NOMO-1 (cell line): ENCODE results near the gene RALY.

Source experiments
- DNase-seq, 2 experiments: peaks; one replicate each; lab custom pipeline; 2025; ENCODE audit not compliant: unreplicated experiment in 2 of 2; lab: John Stamatoyannopoulos, UW

RALY gene

DNA sequence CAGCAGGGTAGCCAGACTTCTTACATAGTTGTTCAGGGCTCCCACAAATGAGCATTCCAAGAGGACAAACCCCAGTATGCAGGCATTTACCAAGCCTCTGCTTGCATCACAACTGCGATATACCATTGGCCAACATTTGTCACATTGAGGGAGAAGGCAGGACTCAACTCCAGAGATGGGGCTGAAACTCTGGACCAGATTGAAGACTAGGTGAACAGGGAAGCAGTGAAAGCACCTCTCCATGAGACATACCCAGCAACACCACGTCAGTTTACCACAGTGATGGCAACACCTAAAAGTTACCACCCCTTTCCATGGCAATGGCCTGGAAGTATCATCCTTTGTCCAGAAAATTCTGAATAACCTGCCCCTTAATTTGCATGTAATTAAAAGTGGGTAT, 7.9 kb upstream of the RALY start:
- DNase-seq, result no peak

DNA sequence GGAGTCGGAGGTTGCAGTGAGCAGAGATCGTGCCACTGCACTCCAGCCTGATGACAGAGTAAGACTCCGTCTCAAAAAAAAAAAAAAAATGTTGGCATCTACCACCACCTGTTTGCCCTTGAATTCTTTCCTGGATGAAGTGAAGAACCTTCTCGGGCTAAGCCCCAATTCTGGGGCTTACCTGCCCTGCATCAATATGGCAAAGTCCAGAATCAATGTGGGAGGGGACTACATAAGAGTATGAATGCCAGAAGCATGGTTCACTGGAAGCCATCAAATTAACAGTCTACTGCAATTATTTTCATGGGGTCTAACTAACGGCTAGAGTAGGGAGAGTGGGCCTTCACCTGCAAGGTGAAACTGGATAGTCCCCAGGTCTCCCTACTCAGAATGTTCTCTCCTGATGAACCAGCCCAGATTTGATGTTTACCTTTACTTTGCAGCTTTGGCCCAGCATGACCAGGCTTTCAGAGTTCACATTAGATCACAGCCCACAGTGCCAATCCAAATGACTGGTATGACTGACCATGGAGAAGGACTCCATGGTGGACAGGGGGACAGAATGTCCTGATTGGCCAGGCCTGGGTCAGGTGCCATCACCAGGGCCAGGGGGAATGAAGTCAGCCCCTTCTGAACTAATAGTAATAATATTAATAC, 7.0 kb upstream of the RALY start:
- DNase-seq, result no peak

DNA sequence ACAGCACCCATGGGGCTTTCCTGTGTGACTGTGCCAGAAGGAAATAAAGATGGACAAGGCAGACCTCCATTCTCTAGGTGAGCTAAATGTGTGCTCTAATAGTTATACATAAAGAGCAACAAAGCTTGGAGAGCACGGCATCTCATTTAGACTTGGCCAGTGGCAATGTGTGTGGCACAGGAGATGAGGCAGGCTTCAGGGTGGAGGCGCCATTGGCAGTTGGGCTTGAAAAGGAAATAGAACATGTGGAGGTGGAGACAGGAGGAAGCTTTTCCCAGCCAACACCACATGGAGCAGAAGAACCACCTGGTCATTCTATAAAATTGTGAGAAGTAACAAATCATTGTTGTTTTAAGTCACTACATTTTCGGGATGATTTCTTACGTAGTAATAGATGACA, 3.6 kb upstream of the RALY start:
- DNase-seq, result no peak

DNA sequence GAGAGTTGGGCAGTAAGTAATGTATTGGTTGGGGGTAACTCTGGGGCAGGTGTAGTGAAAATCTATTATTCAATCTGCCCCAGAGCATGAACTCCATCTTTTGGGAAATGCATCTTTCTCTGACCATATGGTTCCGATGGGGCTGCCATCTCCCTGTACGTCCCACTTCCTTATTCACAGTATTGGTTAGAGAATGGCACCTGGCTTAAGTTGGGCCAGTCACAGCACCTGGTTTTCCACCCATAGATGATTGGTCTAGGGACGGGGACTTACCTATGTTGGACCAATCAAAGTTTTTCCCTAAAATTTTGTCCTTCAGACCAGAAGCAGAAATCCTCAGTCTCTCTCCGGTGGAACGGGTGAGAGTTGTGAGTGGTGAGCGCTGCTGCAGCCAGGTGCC, 2.2 kb upstream of the RALY start:
- DNase-seq, result no peak

DNA sequence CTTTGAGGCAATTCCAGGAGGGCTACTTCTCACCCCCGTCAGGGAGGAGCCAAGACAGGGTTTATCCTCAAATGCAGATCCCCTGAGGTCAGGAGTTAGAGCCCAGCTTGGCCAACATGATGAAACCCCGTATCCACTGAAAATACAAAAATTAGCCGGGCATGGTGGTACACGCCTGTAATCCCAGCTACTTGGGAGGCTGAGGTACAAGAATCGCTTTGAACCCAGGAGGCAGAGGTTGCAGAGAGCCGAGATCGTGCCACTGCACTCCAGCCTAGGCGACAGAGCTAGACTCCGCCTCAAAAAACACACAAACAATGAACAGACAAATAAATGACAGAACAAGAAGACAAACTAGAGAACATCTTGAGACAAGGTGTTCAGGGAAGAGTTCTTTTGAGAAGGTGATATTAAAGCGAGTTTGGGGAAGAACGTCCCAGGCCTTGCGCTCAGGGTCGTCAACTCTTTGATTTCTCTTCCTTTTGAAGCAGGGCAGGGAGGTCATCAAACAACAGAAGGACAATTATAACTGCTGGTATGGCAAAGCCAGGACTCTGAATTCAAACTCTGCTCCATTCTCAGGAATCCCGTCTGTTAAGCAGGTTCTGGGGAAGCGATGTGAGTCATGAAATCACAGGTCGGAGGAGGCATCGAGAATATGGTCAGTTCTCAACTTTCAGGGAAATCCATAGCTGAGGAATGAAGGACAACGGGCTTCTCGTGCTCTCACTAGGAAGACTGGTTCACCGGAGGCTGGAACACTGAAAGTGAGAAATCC, 1.4 kb upstream of the RALY start:
- DNase-seq, result peak in 1 of 2 experiments; percentile 11

DNA sequence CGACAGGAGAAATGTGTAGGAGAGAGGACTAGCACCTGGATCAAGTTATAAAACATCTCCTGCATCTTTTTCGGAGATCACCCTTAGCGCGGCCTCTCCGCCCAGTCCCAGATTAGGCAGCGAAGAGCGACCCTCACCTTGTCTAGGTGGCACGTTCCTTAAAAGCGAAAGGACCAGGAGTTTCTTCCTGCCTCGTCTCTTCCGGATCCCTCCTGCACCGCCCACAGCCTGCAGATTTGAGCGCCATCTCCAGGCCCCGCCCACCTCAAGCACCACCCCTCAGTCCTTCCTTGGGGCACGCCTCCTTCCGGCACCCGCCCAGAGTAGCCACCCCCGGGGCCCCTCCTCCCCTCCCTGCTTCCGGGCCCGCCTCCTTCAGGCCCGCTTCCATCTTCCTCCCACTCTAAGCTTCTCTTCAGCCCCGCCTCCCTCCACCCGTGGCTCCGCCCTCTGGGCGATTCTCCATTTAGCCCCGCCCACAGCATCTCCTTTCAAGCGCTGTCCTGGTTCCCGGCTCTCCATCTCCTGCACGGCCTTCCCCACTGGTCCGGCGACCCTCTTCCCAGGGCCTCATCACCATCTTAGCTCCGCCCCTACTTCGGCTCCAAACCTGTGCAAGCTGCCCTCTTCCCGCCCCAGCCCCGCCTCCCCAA, 662 bp upstream of the RALY start:
- DNase-seq, result peak; percentile 98

DNA sequence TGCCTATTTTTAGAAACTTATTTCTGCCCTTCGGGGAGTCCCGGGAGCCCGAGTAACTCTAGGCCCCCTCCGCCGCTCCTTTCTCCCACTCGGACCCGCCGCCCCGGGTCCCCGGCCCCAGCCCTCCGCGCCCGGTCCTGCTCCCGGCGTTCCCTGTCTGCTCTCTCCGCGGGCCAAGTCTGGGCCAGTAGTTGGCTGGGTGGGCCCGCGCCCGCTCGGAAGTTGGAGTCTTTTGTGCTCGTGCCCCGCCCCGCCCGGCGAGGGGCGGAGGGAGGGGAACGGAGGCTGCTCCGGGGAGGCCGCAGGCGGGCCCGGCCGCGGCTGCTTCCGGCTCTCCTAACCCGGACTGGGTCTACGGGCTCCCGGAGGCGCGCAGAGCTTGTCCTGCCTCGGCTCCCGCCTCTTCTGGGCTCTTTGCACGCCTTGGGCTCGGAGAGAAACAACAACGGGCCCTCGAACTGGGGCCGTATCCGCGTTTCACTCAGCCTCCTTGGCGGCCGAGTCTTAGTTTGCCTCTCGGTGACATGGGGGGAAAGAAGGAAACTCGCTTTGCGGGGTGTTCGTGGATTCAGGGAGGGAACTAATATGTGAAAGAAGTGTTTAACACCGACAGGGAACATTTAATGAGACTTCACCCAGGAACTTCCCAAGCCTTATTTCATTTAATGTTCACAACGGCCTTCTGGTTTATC, 657 bp downstream of the RALY start:
- DNase-seq, result peak; percentile 64 to 86

DNA sequence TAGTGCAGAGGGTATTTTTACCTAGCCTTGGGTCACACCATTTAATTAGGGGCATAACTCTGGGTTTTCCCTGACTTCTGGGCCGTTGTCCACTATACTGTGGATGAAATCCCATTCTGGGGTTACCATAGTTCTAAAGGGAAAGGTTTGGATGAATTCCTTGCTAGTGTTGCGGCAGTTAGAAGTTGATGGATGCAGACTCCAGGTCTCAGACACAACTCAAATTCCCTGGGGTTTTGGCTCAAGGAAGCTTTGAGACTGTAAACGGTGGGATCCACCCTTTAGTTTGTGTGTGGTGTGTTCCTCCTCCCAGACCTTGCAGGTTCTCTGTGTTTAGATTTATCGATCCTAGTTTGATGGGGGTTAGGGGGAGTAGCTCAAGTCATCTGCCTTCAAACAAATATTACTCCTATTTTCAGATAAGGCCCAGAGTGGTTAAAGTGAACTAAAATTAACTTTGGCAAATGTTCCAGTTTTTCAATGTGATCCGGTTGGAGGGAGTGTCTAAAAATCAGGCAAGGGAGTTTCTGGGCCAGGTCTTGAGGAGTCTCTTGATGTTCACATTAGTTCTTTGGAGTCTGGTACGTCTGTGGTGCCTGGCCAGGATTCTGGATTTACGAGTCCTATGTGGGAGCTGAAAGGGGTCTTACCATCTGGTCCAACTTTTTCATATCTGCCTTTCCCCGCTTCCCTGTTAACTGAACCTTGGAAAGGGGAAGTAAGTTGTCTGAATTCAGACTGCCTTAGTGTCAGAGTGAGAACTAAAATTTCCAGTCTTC, 1.5 kb downstream of the RALY start:
- peak in 1 of 2 experiments; percentile 36 for DNase-seq

DNA sequence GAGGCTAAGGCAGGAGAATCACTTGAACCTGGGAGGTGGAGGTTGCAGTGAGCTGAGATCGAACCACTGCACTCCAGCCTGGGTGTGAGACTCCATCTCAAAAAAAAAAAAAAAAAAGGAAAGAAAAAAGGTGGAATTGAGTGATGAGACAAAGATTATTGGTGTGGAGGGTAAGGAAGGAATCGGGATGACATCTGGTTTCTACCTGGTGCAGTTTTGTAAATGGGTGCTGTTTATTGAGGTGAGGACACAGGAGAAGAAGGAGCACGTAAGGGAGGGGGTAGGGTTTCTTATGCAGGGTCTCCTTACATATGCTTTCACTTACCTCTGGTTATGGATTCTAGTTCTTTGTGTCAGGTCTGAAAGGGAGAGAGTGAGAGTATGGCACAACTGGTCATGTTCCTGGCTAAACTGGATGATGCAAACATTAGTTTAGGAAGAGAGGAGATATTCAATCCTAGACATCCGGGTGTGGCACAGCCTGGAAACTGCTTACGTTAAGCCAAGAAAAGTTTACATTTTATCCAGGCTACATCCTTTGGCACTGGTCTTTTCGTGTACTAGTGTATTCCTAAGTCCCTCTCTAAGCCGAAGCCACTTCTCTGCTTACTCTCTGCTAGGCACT, 5.4 kb downstream of the RALY start:
- DNase-seq, result no peak

DNA sequence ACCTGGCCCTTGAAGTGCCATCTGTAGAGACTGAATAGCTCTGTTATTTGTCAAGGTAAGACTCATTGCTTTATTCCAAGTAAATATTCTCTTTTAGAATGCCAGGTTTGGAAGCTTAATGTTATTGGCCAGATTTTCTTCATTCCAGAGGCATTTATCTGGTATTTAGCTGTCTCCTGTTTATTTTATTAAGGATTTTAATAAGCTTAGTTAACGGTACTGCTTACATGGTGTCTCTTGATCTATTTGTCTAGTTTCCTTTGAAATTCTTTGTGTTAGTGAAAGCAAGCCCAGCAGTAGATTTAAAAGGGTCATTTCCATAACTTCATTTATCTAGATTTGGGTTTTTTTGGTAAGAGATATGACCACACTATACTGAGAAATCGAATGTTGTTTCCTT, 7.7 kb downstream of the RALY start:
- DNase-seq, result no peak

DNA sequence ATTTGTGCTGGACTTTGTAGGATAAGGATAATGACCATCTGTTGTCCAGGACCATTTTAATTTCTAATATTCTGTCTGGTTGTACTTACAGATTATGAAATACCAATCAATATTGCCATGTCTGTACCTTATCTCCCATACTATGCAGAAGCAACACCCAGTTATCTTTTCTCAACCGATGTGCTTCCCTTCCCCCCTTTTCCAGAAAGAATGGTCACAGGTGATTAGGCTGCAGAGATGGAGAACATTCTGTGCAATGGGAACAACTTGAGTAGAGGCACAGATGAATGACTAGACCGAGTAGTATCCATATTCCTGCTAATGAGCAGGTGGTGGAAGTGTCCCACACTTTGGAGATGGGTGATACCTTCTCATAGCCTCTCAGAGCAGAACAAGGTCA, 10.5 kb downstream of the RALY start:
- no peak for DNase-seq

DNA sequence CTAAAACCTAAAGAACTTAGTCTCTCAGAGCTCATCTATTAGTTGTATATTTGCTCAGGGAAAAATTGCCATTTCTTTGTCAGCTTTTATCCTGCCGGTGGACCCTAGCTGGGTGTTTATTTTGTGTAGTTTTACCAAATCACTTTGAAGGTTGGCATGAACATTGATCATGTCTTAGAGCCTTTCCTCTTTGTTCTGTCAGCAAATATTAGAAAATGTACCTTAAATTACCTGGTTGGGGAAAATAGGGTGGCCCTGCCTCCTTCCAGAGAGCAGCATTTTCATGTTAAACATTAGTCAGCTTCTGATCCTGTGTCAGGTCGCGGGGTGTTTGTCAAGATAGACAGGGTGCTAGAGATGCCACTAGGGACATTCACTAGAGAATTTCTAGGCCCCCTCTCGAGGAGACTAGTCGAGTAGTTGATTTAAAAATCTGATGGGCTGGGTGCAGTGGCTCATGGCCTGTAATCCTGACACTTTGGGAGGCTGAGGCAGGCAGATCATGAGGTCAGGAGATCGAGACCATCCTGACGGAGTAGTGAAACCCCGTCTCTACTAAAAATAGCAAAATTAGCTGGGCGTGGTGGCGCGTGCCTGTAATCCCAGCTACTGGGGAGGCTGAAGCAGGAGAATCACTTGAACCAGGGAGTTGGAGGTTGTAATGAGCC, 11.2 kb downstream of the RALY start:
- no peak for DNase-seq

DNA sequence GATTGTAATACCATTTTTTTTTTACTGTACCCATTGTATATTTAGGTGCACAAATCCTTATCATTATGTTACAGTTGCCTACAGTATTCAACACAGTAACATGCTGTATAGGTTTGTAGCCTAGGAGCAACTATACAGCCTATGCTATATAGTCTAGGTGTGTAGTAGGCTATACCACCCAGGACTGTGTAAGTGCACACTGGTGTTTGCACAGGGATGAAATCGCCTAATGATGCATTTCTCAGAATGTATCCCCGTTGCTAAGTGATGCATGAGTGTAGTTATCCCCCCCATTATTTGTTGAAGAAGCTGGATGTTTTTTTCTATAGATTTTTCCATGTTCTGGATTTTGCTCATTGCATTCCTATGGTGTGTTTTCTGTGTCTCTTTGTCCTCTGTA, 12.9 kb downstream of the RALY start:
- no peak for DNase-seq

DNA sequence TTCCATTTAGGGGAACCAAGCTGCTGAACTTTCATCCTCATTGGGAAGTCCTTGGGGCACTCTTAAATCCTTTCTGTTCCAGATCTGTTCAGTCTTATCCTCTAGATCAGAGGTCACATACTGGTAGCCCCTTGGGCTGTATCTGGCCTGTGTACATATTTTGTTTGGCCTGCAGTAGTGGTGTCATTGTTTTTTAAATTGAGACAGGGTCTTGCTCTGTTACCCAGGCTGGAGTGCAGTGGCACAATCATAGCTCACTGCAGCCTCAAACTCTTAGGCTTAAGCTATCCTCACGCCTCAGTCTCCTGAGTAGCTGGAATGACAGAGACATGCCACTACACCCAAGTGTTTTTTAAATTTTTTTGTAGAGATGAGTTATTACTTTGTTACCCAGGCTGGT, 14.8 kb downstream of the RALY start:
- DNase-seq, result no peak

DNA sequence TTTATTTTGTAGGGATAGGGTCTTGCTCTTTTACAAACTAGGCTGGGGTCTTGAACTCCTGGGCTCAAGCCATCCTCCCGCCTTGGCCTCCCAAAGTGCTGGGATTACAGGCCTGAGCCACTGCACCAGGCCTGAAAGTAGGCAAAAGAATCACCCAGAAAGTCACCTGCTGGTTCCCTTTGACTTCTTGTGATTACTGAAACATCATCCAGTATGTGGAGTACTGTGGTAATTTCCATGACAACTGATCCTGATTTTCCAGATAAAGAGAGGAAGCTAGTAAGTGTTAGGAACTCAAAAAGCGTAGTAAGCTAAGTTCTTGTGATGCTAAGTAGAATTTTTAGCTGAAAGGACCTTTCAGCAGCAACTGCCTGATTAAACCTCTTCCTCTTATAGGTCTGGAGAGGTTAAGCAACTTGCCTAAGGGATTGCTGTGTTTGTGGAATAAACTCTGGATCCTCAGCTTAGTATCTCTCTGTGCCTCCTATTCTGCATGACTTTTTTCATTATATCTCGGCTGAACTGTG, 16.8 kb downstream of the RALY start:
- DNase-seq, result peak in 1 of 2 experiments; percentile 3

DNA sequence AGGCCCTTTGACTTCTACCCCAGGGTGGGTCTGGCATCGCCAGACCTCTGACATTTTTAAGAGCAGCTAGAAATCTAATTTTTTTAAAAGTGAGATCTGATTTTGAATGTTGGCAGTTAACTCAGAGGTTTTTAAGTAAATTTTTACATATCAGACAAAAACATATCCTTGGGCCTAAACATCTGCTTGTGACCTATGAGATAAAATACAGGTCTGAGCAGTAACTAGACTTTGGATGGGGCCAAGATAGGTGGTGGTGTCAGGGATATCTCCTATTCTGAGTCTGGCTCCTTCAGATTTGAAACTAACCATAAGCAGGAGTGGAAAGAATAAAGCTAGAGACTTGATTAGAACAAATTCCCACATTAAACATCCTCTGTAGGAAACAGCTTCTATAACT, 17.6 kb downstream of the RALY start:
- DNase-seq, result no peak

DNA sequence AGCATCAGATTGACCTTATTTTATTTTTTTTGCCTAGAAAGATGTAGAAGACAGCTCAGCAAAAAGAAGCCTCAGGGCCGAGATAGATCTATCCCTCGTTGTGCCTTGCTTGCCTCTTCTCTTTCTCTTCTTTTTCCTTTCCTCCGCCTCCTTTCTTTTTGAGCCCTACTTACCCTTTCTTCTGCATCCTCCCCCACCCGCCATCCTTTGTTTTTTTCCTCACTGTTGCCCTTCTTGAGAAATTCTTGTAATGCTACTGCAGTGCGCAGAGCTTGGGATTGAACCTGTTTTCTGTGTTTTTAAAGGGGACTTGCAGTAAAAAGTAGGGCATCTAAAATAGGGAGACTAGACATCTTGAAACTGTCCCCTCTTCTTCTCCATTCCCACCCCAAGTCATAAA, 18.6 kb downstream of the RALY start:
- DNase-seq, result no peak

DNA sequence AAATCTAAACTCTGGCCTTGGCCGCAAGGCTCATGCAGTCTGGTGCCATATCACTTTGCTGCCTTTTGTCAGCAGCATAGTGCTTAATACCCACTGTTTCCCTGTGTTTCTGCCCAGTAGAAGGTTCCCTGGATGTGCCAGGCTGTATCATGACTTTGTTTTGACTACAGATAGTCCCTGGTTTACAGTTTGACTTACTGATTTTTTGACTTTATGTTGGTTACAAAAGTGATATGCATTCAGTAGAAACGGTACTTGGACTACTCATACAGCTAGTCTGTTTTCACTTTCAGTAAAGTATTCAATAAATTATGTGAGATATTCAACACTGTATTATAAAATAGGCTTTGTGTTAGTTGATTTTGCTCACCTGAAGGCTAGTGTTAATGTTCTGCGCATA, 19.0 kb downstream of the RALY start:
- no peak for DNase-seq

DNA sequence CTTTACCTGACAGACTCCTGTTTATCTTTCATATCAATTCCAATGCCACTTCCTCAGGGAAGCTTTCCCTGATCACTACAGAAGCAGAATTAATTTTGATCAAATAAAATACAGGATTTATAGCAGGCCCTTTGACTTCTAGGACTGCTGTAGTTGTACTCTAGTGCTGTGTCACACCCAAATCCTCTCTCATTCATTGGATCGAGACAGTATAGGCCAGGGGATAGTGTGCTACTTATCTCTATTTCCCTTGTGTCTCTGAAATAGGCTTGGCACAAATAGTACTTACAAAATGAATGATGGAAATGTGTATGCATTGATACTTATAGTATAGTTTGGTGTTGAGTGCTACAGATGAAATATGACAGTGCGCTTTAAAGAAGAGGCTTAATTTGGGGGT, 19.8 kb downstream of the RALY start:
- no peak for DNase-seq
